HG02642 (cell line): ENCODE measurements around the gene CRTC3.
"Not testable (repeated sequence)": the region's sequence is repeated elsewhere in the genome, so short reads cannot be mapped to it uniquely, and the experiment has no call there.

Experiments
- ATAC-seq: cut with Tn5 transposase; IDR thresholded peaks from one replicate; pipeline ENCODE4 v1.9.1; 2021; ENCODE audit warnings: mild to moderate bottlenecking; ENCODE audit not compliant: unreplicated experiment, poor library complexity

The CRTC3 gene

GRCh38 chr15:90666135-90666909, 136.6 kb downstream of the CRTC3 start:
- no peak for ATAC-seq

GRCh38 chr15:90667073-90667754, 137.5 kb downstream of the CRTC3 start:
- ATAC-seq: no peak

GRCh38 chr15:90667755-90668345, 138.1 kb downstream of the CRTC3 start:
- ATAC-seq: not testable (repeated sequence)

GRCh38 chr15:90670631-90671030, 140.9 kb downstream of the CRTC3 start:
- ATAC-seq: not testable (repeated sequence)

- no peak for ATAC-seq
These were observed 141.5 kb downstream of the CRTC3 start for GRCh38 chr15:90671216-90671615.

GRCh38 chr15:90673357-90673756, 143.6 kb downstream of the CRTC3 start:
- not testable (repeated sequence) for ATAC-seq

GRCh38 chr15:90674476-90674875, 144.8 kb downstream of the CRTC3 start:
- ATAC-seq: no peak

- ATAC-seq: no peak
These were observed 145.7 kb downstream of the CRTC3 start for GRCh38 chr15:90675464-90675863.

GRCh38 chr15:90677807-90678790, 148.4 kb downstream of the CRTC3 start:
- ATAC-seq: no peak

- no peak for ATAC-seq
These were observed 150.2 kb downstream of the CRTC3 start for GRCh38 chr15:90679959-90680358.

GRCh38 chr15:90680371-90680935, 150.7 kb downstream of the CRTC3 start:
- ATAC-seq: no peak

- ATAC-seq: no peak
These were observed 151.3 kb downstream of the CRTC3 start for GRCh38 chr15:90681056-90681455.

- ATAC-seq: no peak
These were observed 151.8 kb downstream of the CRTC3 start for GRCh38 chr15:90681480-90681879.

GRCh38 chr15:90683371-90683770, 153.6 kb downstream of the CRTC3 start:
- no peak for ATAC-seq

- no peak for ATAC-seq
These were observed 154.2 kb downstream of the CRTC3 start for GRCh38 chr15:90683876-90684275.

GRCh38 chr15:90684281-90684680, 154.6 kb downstream of the CRTC3 start:
- ATAC-seq: no peak

- peak; percentile 27 for ATAC-seq
These were observed 156.1 kb downstream of the CRTC3 start for GRCh38 chr15:90685591-90686434.

GRCh38 chr15:90686435-90687218, 156.9 kb downstream of the CRTC3 start:
- ATAC-seq: peak; percentile 74
